BLaER1 treated with 17β-estradiol and CSF1 and Interleukin-3, amounts not matched to agents 10 nM and 100 nM (cell line): ENCODE results near the gene NT5DC1.

ENCODE experiments used
- H3K27ac ChIP-seq, 11 experiments: shearing (Covaris generic); formaldehyde crosslinking; 2 replicates each; pipeline ENCODE4 v1.8.1; 2022
- H3K27me3 ChIP-seq, 11 experiments: shearing (Covaris generic); formaldehyde crosslinking; 2 replicates each; pipeline ENCODE4 v1.8.1; 2022
- H3K36me3 ChIP-seq, 11 experiments: shearing (Covaris generic); formaldehyde crosslinking; 2 replicates each; pipeline ENCODE4 v1.8.1; 2022
- H3K4me1 ChIP-seq, 10 experiments: shearing (Covaris generic); formaldehyde crosslinking; 2 replicates each; pipeline ENCODE4 v1.8.1; 2022
- H3K4me2 ChIP-seq, 11 experiments: shearing (Covaris generic); formaldehyde crosslinking; 2 replicates each; pipeline ENCODE4 v1.8.1; 2022
- H3K4me3 ChIP-seq, 10 experiments: shearing (Covaris generic); formaldehyde crosslinking; 2 replicates each; pipeline ENCODE4 v1.8.1; 2022
- H3K9ac ChIP-seq, 11 experiments: shearing (Covaris generic); formaldehyde crosslinking; 2 replicates each; pipeline ENCODE4 v1.8.1; 2022
- H3K9me3 ChIP-seq, 11 experiments: shearing (Covaris generic); formaldehyde crosslinking; replicated peaks in 1 of 11; 2 replicates each; pipeline ENCODE4 v1.8.1; 2022
- H4K20me1 ChIP-seq, 11 experiments: shearing (Covaris generic); formaldehyde crosslinking; 2 replicates each; pipeline ENCODE4 v1.8.1; 2022
- Cebpa-rat ChIP-seq, 11 experiments: shearing (Covaris generic); IDR thresholded peaks; 2 replicates each; pipeline ENCODE4 v1.8.1; 2022

The NT5DC1 gene

GRCh38 chr6:116180375-116180774 is 79.7 kb downstream of the NT5DC1 start:
- TF ChIP-seq Cebpa-rat (IDR thresholded peaks at IDR 0.05), result no peak
- H3K36me3 ChIP-seq, result peaks cover 0 to 7% (median 0%) of the 10 kb centered on the region in 11 experiments; a peak in 3 of 22 replicates
- H3K9ac ChIP-seq, result no peak overlapping the region
- no peak overlapping the region for H3K27ac ChIP-seq
- no peak overlapping the region for H3K4me3 ChIP-seq
- H3K9me3 ChIP-seq, result peaks cover 4 to 13% (median 10%) of the 10 kb centered on the region in 11 experiments; a peak in 21 of 22 replicates
- no peak overlapping the region for H3K4me2 ChIP-seq
- H3K27me3 ChIP-seq, result no peaks in the 10 kb centered on the region
- no peaks in the 10 kb centered on the region for H4K20me1 ChIP-seq
- H3K4me1 ChIP-seq, result no peaks in the 10 kb centered on the region

- Histone ChIP-seq H3K4me3 (no peak overlapping the region), H4K20me1 (no peaks in the 10 kb centered on the region), H3K27ac (no peak overlapping the region), H3K4me1 (no peaks in the 10 kb centered on the region), H3K9ac (no peak overlapping the region), H3K4me2 (no peak overlapping the region), H3K36me3 (no peaks in the 10 kb centered on the region), H3K27me3 (no peaks in the 10 kb centered on the region), H3K9me3 (no peaks in the 10 kb centered on the region; a peak in 1 of 22 replicates)
- TF ChIP-seq Cebpa-rat (IDR thresholded peaks at IDR 0.05), result no peak
Measured at GRCh38 chr6:116189472-116189871, 88.8 kb downstream of the NT5DC1 start.

GRCh38 chr6:116190550-116190949 is 89.9 kb downstream of the NT5DC1 start:
- Histone ChIP-seq H3K27ac (no peak overlapping the region), H4K20me1 (no peaks in the 10 kb centered on the region), H3K4me1 (no peaks in the 10 kb centered on the region), H3K4me2 (no peak overlapping the region), H3K27me3 (no peaks in the 10 kb centered on the region), H3K9me3 (no peaks in the 10 kb centered on the region; a peak in 1 of 22 replicates), H3K4me3 (no peak overlapping the region), H3K36me3 (no peaks in the 10 kb centered on the region), H3K9ac (no peak overlapping the region)
- TF ChIP-seq Cebpa-rat (IDR thresholded peaks at IDR 0.05), result no peak

GRCh38 chr6:116191881-116192280 is 91.2 kb downstream of the NT5DC1 start:
- H3K36me3 ChIP-seq, result peaks cover 0 to under 1% (median 0%) of the 10 kb centered on the region in 11 experiments; a peak in 1 of 22 replicates
- no peaks in the 10 kb centered on the region for H4K20me1 ChIP-seq
- no peak overlapping the region for H3K4me2 ChIP-seq
- H3K9ac ChIP-seq, result no peak overlapping the region
- H3K4me3 ChIP-seq, result no peak overlapping the region
- H3K27me3 ChIP-seq, result no peaks in the 10 kb centered on the region
- no peaks in the 10 kb centered on the region for H3K4me1 ChIP-seq
- H3K27ac ChIP-seq, result no peak overlapping the region
- no peak for TF ChIP-seq Cebpa-rat (IDR thresholded peaks at IDR 0.05)
- no peaks in the 10 kb centered on the region for H3K9me3 ChIP-seq

GRCh38 chr6:116192786-116193185 is 92.1 kb downstream of the NT5DC1 start:
- H3K27ac ChIP-seq, result no peak overlapping the region
- no peaks in the 10 kb centered on the region for H3K4me1 ChIP-seq
- no peak overlapping the region for H3K4me3 ChIP-seq
- H3K9me3 ChIP-seq, result no peaks in the 10 kb centered on the region
- H3K4me2 ChIP-seq, result no peak overlapping the region
- no peak for TF ChIP-seq Cebpa-rat (IDR thresholded peaks at IDR 0.05)
- no peaks in the 10 kb centered on the region for H3K27me3 ChIP-seq
- no peaks in the 10 kb centered on the region for H4K20me1 ChIP-seq
- peaks cover 0 to 6% (median 0%) of the 10 kb centered on the region in 11 experiments; a peak in 1 of 22 replicates for H3K36me3 ChIP-seq
- H3K9ac ChIP-seq, result no peak overlapping the region

- H3K4me3 ChIP-seq, result no peak overlapping the region
- no peaks in the 10 kb centered on the region for H3K27me3 ChIP-seq
- no peak overlapping the region for H3K9ac ChIP-seq
- no peak for TF ChIP-seq Cebpa-rat (IDR thresholded peaks at IDR 0.05)
- no peak overlapping the region for H3K4me2 ChIP-seq
- H4K20me1 ChIP-seq, result no peaks in the 10 kb centered on the region
- peaks cover 0 to 6% (median 0%) of the 10 kb centered on the region in 11 experiments; a peak in 1 of 22 replicates for H3K36me3 ChIP-seq
- H3K9me3 ChIP-seq, result no peaks in the 10 kb centered on the region
- H3K4me1 ChIP-seq, result peaks cover 0 to 6% (median 0%) of the 10 kb centered on the region in 10 experiments; a peak in 2 of 20 replicates
- no peak overlapping the region for H3K27ac ChIP-seq
Measured at GRCh38 chr6:116196841-116197240, 96.2 kb downstream of the NT5DC1 start.

- H3K4me3 ChIP-seq, result no peak overlapping the region
- no peak overlapping the region for H3K4me2 ChIP-seq
- no peaks in the 10 kb centered on the region for H3K27me3 ChIP-seq
- TF ChIP-seq Cebpa-rat (IDR thresholded peaks at IDR 0.05), result no peak
- peaks cover 0 to 6% (median 0%) of the 10 kb centered on the region in 11 experiments; a peak in 1 of 22 replicates for H3K36me3 ChIP-seq
- H3K9me3 ChIP-seq, result no peaks in the 10 kb centered on the region
- H3K27ac ChIP-seq, result no peak overlapping the region
- no peak overlapping the region for H3K9ac ChIP-seq
- no peaks in the 10 kb centered on the region for H4K20me1 ChIP-seq
- H3K4me1 ChIP-seq, result peaks cover 0 to 6% (median 1%) of the 10 kb centered on the region in 10 experiments; a peak in 8 of 20 replicates
Measured at GRCh38 chr6:116200619-116201249, 100.1 kb downstream of the NT5DC1 start.

- H3K4me2 ChIP-seq, result no peak overlapping the region
- no peaks in the 10 kb centered on the region for H3K27me3 ChIP-seq
- peaks cover 4 to 10% (median 8%) of the 10 kb centered on the region in 10 experiments; a peak in 13 of 20 replicates for H3K4me1 ChIP-seq
- peaks cover 0 to 6% (median 0%) of the 10 kb centered on the region in 11 experiments; a peak in 1 of 22 replicates for H3K36me3 ChIP-seq
- TF ChIP-seq Cebpa-rat (IDR thresholded peaks at IDR 0.05), result no peak
- H3K4me3 ChIP-seq, result no peak overlapping the region
- H3K27ac ChIP-seq, result no peak overlapping the region
- H3K9ac ChIP-seq, result no peak overlapping the region
- no peaks in the 10 kb centered on the region for H3K9me3 ChIP-seq
- no peaks in the 10 kb centered on the region for H4K20me1 ChIP-seq
Measured at GRCh38 chr6:116201538-116201937, 100.9 kb downstream of the NT5DC1 start.

GRCh38 chr6:116205281-116205680 is 104.6 kb downstream of the NT5DC1 start:
- Histone ChIP-seq H3K9me3 (no peaks in the 10 kb centered on the region), H4K20me1 (no peaks in the 10 kb centered on the region), H3K36me3 (no peaks in the 10 kb centered on the region), H3K9ac (no peak overlapping the region), H3K27me3 (no peaks in the 10 kb centered on the region), H3K4me2 (no peak overlapping the region), H3K4me1 (peaks cover 0 to 11% (median 8%) of the 10 kb centered on the region in 10 experiments; a peak in 11 of 20 replicates), H3K27ac (no peak overlapping the region), H3K4me3 (no peak overlapping the region)
- no peak for TF ChIP-seq Cebpa-rat (IDR thresholded peaks at IDR 0.05)
